Measurements from ENCODE around the gene RAD51B. TPM values are rescaled to one million over a fixed set of nuclear protein-coding genes. Genes with fewer than 3 reads are reported as not detected.

The RAD51B gene
- total and polyA plus RNA-seq, 9 of the 15 experiments (the other 6 are each of a cell fraction or from before 2014, with no cell fraction given): 8.5 to 17.3 (median 11.3) TPM

GRCh38 chr14:68308726-68309520 lies 489.3 kb downstream of the RAD51B start:
- H3K9ac ChIP-seq (ENCODE audit: insufficient read depth in 1 of 2, low read depth in 2 of 2, low read length in 2 of 2): no peak overlapping the region
- no peak for ATAC-seq
- H3K4me2 ChIP-seq (ENCODE audit: insufficient read depth, low read length): no peak overlapping the region
- ChIA-PET POLR2A (interaction anchor here (0.9 to 1.4 kb wide), 2 partner anchors 8 to 14 kb away, joined by 4 read pairs; no protein-coding TSS in a partner anchor), CTCF (ENCODE audit: low intra/inter-chr PET ratio) (no interaction called here)
- intact Hi-C loops (cut with micrococcal nuclease): no loop called here
- BruUV-seq (replicated peaks): no TSS peak
- in situ Hi-C loops (cut with MboI): no loop called here
- no peaks in the 10 kb centered on the region for H3K27me3 ChIP-seq (ENCODE audit: control insufficient read depth in 2 of 2, insufficient read depth in 2 of 2, low read length in 2 of 2)
- no peak overlapping the region for H3K4me3 ChIP-seq
- no peaks in the 10 kb centered on the region for H4K20me1 ChIP-seq (replicated peaks; ENCODE audit: control insufficient read depth, insufficient read depth, low read length)
- 20% methylated on average over 6 of the region's 6 CpGs for WGBS (ENCODE audit: insufficient coverage, low coverage, missing lambda C conversion rate)
- H3K9me1 ChIP-seq (ENCODE audit: control insufficient read depth, insufficient read depth, low read length): no peaks in the 10 kb centered on the region
- no peak overlapping the region for H3K27ac ChIP-seq (ENCODE audit: extremely low read depth, low read depth, low read length)
- H3K4me1 ChIP-seq (replicated peaks in 1 of 2; ENCODE audit: control insufficient read depth in 2 of 2, insufficient read depth in 2 of 2, low read length in 2 of 2): no peaks in the 10 kb centered on the region
- no peak for FAIRE-seq
- no peaks in the 10 kb centered on the region for H3K9me3 ChIP-seq (replicated peaks; ENCODE audit: control insufficient read depth, insufficient read depth, low read depth, low read length)
- no peaks in the 10 kb centered on the region for H3K79me2 ChIP-seq (ENCODE audit: control insufficient read depth, insufficient read depth, low read length)
- TF ChIP-seq CHD4 (IDR thresholded peaks at IDR 0.05; ENCODE audit: insufficient read depth, insufficient replicate concordance, low read depth, low read length, poor library complexity, severe bottlenecking): no peak
- TF ChIP-seq TOE1 (IDR thresholded peaks at IDR 0.05; ENCODE audit: borderline replicate concordance): no peak
- no peak for TF ChIP-seq TOE1 (CRISPR knock-in tag; IDR thresholded peaks at IDR 0.05; ENCODE audit: borderline replicate concordance, low read depth)
- no peak for TF ChIP-seq ZNF77 (CRISPR knock-in tag; IDR thresholded peaks at IDR 0.05)
- no peak for TF ChIP-seq MYC (IDR thresholded peaks at IDR 0.05; ENCODE audit: low read depth, low read length)
- no peak for TF ChIP-seq MYC (CRISPR knock-in tag; IDR thresholded peaks at IDR 0.05; ENCODE audit: borderline replicate concordance, low read depth)
- no peak for TF ChIP-seq CGGBP1 (CRISPR knock-in tag; IDR thresholded peaks at IDR 0.05)
- no peak for TF ChIP-seq MAFF (IDR thresholded peaks at IDR 0.05; ENCODE audit: low read length)
- no peak overlapping the region for H2AFZ ChIP-seq (ENCODE audit: low read depth, low read length)
- no peaks in the 10 kb centered on the region for H3K36me3 ChIP-seq (ENCODE audit: control insufficient read depth, insufficient read depth, low read length)
- DNase-seq (ENCODE audit: extremely low read depth in 1 of 4, low spot score in 3 of 4): no peak

Measured in K562 (cell line).